ENCODE results near the gene ULK4. TPM values are rescaled to one million over a fixed set of nuclear protein-coding genes. Genes with fewer than 3 reads are reported as not detected.
"Not testable (repeated sequence)": the region's sequence is repeated elsewhere in the genome, so short reads cannot be mapped to it uniquely, and the experiment has no call there.

ULK4 gene
- total RNA-seq, 1 donor, result 23.2 TPM

- DNase-seq (ENCODE audit: low read depth in 2 of 3, low spot score in 2 of 3), result no peak
Observed at GRCh38 chr3:41792806-41793205, 169.1 kb downstream of the ULK4 start.

- no peak for DNase-seq (ENCODE audit: low read depth in 2 of 3, low spot score in 2 of 3)
Observed at GRCh38 chr3:41769106-41769505, 192.8 kb downstream of the ULK4 start.

- no peak for DNase-seq (ENCODE audit: low read depth in 2 of 3, low spot score in 2 of 3)
Observed at GRCh38 chr3:41768363-41768762, 193.5 kb downstream of the ULK4 start.

GRCh38 chr3:41762867-41763266 lies 199.0 kb downstream of the ULK4 start:
- DNase-seq (ENCODE audit: low read depth in 2 of 3, low spot score in 2 of 3), result not testable (repeated sequence)

GRCh38 chr3:41753651-41754050 lies 208.3 kb downstream of the ULK4 start:
- DNase-seq (ENCODE audit: low read depth in 2 of 3, low spot score in 2 of 3), result no peak

GRCh38 chr3:41751597-41751996 lies 210.3 kb downstream of the ULK4 start:
- DNase-seq (ENCODE audit: low read depth in 2 of 3, low spot score in 2 of 3), result no peak

GRCh38 chr3:41749988-41750387 lies 211.9 kb downstream of the ULK4 start:
- DNase-seq (ENCODE audit: low read depth in 2 of 3, low spot score in 2 of 3), result no peak

- no peak for DNase-seq (ENCODE audit: low read depth in 2 of 3, low spot score in 2 of 3)
Observed at GRCh38 chr3:41746215-41746614, 215.7 kb downstream of the ULK4 start.

GRCh38 chr3:41742121-41742520 lies 219.8 kb downstream of the ULK4 start:
- no peak for DNase-seq (ENCODE audit: low read depth in 2 of 3, low spot score in 2 of 3)

GRCh38 chr3:41740374-41740886 lies 221.5 kb downstream of the ULK4 start:
- no peak for DNase-seq (ENCODE audit: low read depth in 2 of 3, low spot score in 2 of 3)

GRCh38 chr3:41726891-41727290 lies 235.0 kb downstream of the ULK4 start:
- no peak for DNase-seq (ENCODE audit: low read depth in 2 of 3, low spot score in 2 of 3)

GRCh38 chr3:41717641-41718040 lies 244.3 kb downstream of the ULK4 start:
- no peak for DNase-seq (ENCODE audit: low read depth in 2 of 3, low spot score in 2 of 3)

GRCh38 chr3:41716471-41716870 lies 245.4 kb downstream of the ULK4 start:
- no peak for DNase-seq (ENCODE audit: low read depth in 2 of 3, low spot score in 2 of 3)

GRCh38 chr3:41715376-41715775 lies 246.5 kb downstream of the ULK4 start:
- no peak for DNase-seq (ENCODE audit: low read depth in 2 of 3, low spot score in 2 of 3)

GRCh38 chr3:41711651-41712050 lies 250.3 kb downstream of the ULK4 start:
- no peak for DNase-seq (ENCODE audit: low read depth in 2 of 3, low spot score in 2 of 3)

- DNase-seq (ENCODE audit: low read depth in 2 of 3, low spot score in 2 of 3), result no peak
Observed at GRCh38 chr3:41710646-41711388, 251.1 kb downstream of the ULK4 start.

GRCh38 chr3:41709213-41709612 lies 252.7 kb downstream of the ULK4 start:
- DNase-seq (ENCODE audit: low read depth in 2 of 3, low spot score in 2 of 3), result not testable (repeated sequence)

GRCh38 chr3:41708176-41708575 lies 253.7 kb downstream of the ULK4 start:
- DNase-seq (ENCODE audit: low read depth in 2 of 3, low spot score in 2 of 3), result no peak

GRCh38 chr3:41705893-41706292 lies 256.0 kb downstream of the ULK4 start:
- no peak for DNase-seq (ENCODE audit: low read depth in 2 of 3, low spot score in 2 of 3)

- no peak for DNase-seq (ENCODE audit: low read depth in 2 of 3, low spot score in 2 of 3)
Observed at GRCh38 chr3:41701191-41701698, 260.7 kb downstream of the ULK4 start.

- no peak for DNase-seq (ENCODE audit: low read depth in 2 of 3, low spot score in 2 of 3)
Observed at GRCh38 chr3:41700155-41700554, 261.7 kb downstream of the ULK4 start.

- DNase-seq (ENCODE audit: low read depth in 2 of 3, low spot score in 2 of 3), result no peak
Observed at GRCh38 chr3:41698898-41699297, 263.0 kb downstream of the ULK4 start.

All from hematopoietic multipotent progenitor cell (in vitro differentiated cells).